Fibroblast of skin of scalp (primary cell): ENCODE measurements around the gene TRAF3IP3. TPM values are rescaled to one million over a fixed set of nuclear protein-coding genes. Genes with fewer than 3 reads are reported as not detected.

Experiments used
- DNase-seq: peaks from one replicate; pipeline ENCODE4 v3.0.0-alpha.2; 2013
- polyA plus RNA-seq, 2 experiments: library from polyadenylated mRNA; unstranded; fragments of 120-200 nt; gene quantifications; one replicate each; pipeline ENCODE4 v1.2.1, GENCODE V29; 2013; ENCODE audit not compliant: insufficient read length in 2 of 2

TRAF3IP3 gene
- 0.17 TPM for polyA plus RNA-seq (2013, experiment 1 of 2; ENCODE audit: insufficient read length)
- 0.43 TPM for polyA plus RNA-seq (2013, experiment 2 of 2; ENCODE audit: insufficient read length)

- no peak for DNase-seq
Measured at GRCh38 chr1:209755926-209756614, at the start of gene TRAF3IP3. TRAF3IP3 (plus strand) TSS chr1:209756053; CDS start chr1:209760040, 3,987 bp downstream.

GRCh38 chr1:209706622-209707021 lies 49.2 kb upstream of the TRAF3IP3 start:
- no peak for DNase-seq

- no peak for DNase-seq
Measured at GRCh38 chr1:209707308-209707707, 48.5 kb upstream of the TRAF3IP3 start.

- DNase-seq, result no peak
Measured at GRCh38 chr1:209708297-209708696, 47.6 kb upstream of the TRAF3IP3 start.

GRCh38 chr1:209710093-209710492 lies 45.8 kb upstream of the TRAF3IP3 start:
- no peak for DNase-seq

GRCh38 chr1:209710847-209711246 lies 45.0 kb upstream of the TRAF3IP3 start:
- DNase-seq, result no peak

- no peak for DNase-seq
Measured at GRCh38 chr1:209714338-209714737, 41.5 kb upstream of the TRAF3IP3 start.

- DNase-seq, result no peak
Measured at GRCh38 chr1:209715314-209715713, 40.5 kb upstream of the TRAF3IP3 start.

- no peak for DNase-seq
Measured at GRCh38 chr1:209717818-209718217, 38.0 kb upstream of the TRAF3IP3 start.

GRCh38 chr1:209720326-209720725 lies 35.5 kb upstream of the TRAF3IP3 start:
- DNase-seq, result no peak

- peak; percentile 35 for DNase-seq
Measured at GRCh38 chr1:209720826-209721225, 35.0 kb upstream of the TRAF3IP3 start.

- no peak for DNase-seq
Measured at GRCh38 chr1:209721323-209721722, 34.5 kb upstream of the TRAF3IP3 start.

- DNase-seq, result no peak
Measured at GRCh38 chr1:209723265-209723664, 32.6 kb upstream of the TRAF3IP3 start.

- peak; percentile 47 for DNase-seq
Measured at GRCh38 chr1:209723756-209724693, 31.8 kb upstream of the TRAF3IP3 start.

GRCh38 chr1:209727286-209727685 lies 28.6 kb upstream of the TRAF3IP3 start:
- no peak for DNase-seq

- DNase-seq, result no peak
Measured at GRCh38 chr1:209727785-209728184, 28.1 kb upstream of the TRAF3IP3 start.

GRCh38 chr1:209728466-209728865 lies 27.4 kb upstream of the TRAF3IP3 start:
- no peak for DNase-seq

- no peak for DNase-seq
Measured at GRCh38 chr1:209729436-209729835, 26.4 kb upstream of the TRAF3IP3 start.

GRCh38 chr1:209732725-209733124 lies 23.1 kb upstream of the TRAF3IP3 start:
- DNase-seq, result no peak

GRCh38 chr1:209733409-209734192 lies 22.3 kb upstream of the TRAF3IP3 start:
- DNase-seq, result peak; percentile 9

- DNase-seq, result no peak
Measured at GRCh38 chr1:209736490-209737117, 19.2 kb upstream of the TRAF3IP3 start.

- DNase-seq, result no peak
Measured at GRCh38 chr1:209737118-209737505, 18.7 kb upstream of the TRAF3IP3 start.
